Endothelial cell of umbilical vein (primary cell): Measurements from ENCODE around the gene LOXHD1.

Experiments
- EZH2 ChIP-seq: IDR thresholded peaks from 2 replicates; pipeline ENCODE4 v1.6.1; 2012; ENCODE audit warnings: borderline replicate concordance, low read depth, mild to moderate bottlenecking, moderate library complexity, low read length, inconsistent platforms; ENCODE audit not compliant: severe bottlenecking
- FOS ChIP-seq: IDR thresholded peaks from 2 replicates; pipeline ENCODE4 v1.6.1; 2011; ENCODE audit warnings: mild to moderate bottlenecking, low read length, moderate library complexity, borderline replicate concordance; ENCODE audit not compliant: insufficient read depth
- GATA2 ChIP-seq: IDR thresholded peaks from 2 replicates; pipeline ENCODE4 v1.7.0; 2011; ENCODE audit warnings: low read depth, mild to moderate bottlenecking, moderate library complexity, mixed read lengths, low read length; ENCODE audit not compliant: insufficient read length, insufficient read depth
- JUN ChIP-seq: IDR thresholded peaks from 2 replicates; pipeline ENCODE4 v1.6.1; 2011; ENCODE audit warnings: borderline replicate concordance, low read depth; ENCODE audit not compliant: insufficient read length, insufficient read depth
- MYC ChIP-seq: IDR thresholded peaks from one replicate; pipeline ENCODE4 v1.6.1; 2011; ENCODE audit warnings: mild to moderate bottlenecking, low read depth, low read length
- POLR2A ChIP-seq: IDR thresholded peaks from 2 replicates; pipeline ENCODE4 v1.6.1; 2012; ENCODE audit warnings: low read depth, mild to moderate bottlenecking, control low read depth, low read length
- POLR2AphosphoS5 ChIP-seq: IDR thresholded peaks from 2 replicates; pipeline ENCODE4 v1.6.1; 2012; ENCODE audit warnings: low read depth, mild to moderate bottlenecking, control low read depth, low read length, moderate library complexity; ENCODE audit not compliant: insufficient read depth
- TF ChIP-seq, protein P1 (sequence below), 2 donors: IDR thresholded peaks; 1 replicate in 1 of 2; 2 replicates in 1 of 2; pipeline ENCODE4 v1.5.1; 2011; ENCODE audit warnings: low read length in 2 of 2, mild to moderate bottlenecking in 2 of 2, moderate library complexity in 2 of 2, control low read depth in 1 of 2, inconsistent platforms in 1 of 2, low read depth in 1 of 2; ENCODE audit not compliant: insufficient read depth in 1 of 2; ENCODE audit errors: extremely low read depth in 1 of 2
- TF ChIP-seq, protein P2 (sequence below): IDR thresholded peaks from 2 replicates; pipeline ENCODE4 v1.6.1; 2011; ENCODE audit not compliant: insufficient read depth, insufficient read length

DNA sequence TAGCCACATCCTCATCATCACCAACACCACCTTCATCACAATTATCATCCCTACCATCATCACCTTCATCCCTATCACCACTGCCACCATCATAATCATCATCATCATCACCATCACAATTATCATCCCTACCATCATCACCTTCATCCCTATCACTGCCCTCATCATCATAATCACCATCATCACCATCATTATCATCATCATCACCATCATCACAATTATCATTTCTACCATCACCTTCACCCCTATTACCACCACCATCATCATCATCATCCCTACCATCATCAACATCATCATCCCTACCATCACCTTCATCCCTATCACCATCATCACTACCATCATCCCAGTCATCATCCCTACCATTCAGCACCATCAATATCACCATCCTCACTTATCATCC, 140.5 kb downstream of the LOXHD1 start:
- TF ChIP-seq POLR2A (no peak), MYC (no peak), POLR2AphosphoS5 (no peak), FOS (no peak), GATA2 (no peak), EZH2 (no peak), JUN (no peak)
- TF ChIP-seq, protein P1, sequence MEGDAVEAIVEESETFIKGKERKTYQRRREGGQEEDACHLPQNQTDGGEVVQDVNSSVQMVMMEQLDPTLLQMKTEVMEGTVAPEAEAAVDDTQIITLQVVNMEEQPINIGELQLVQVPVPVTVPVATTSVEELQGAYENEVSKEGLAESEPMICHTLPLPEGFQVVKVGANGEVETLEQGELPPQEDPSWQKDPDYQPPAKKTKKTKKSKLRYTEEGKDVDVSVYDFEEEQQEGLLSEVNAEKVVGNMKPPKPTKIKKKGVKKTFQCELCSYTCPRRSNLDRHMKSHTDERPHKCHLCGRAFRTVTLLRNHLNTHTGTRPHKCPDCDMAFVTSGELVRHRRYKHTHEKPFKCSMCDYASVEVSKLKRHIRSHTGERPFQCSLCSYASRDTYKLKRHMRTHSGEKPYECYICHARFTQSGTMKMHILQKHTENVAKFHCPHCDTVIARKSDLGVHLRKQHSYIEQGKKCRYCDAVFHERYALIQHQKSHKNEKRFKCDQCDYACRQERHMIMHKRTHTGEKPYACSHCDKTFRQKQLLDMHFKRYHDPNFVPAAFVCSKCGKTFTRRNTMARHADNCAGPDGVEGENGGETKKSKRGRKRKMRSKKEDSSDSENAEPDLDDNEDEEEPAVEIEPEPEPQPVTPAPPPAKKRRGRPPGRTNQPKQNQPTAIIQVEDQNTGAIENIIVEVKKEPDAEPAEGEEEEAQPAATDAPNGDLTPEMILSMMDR (IDR thresholded peaks at IDR 0.05; ENCODE audit: extremely low read depth in 1 of 2, insufficient read depth in 1 of 2, low read depth in 1 of 2, low read length in 2 of 2): no peak
- TF ChIP-seq, protein P2, sequence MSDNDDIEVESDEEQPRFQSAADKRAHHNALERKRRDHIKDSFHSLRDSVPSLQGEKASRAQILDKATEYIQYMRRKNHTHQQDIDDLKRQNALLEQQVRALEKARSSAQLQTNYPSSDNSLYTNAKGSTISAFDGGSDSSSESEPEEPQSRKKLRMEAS: no peak
